Liver (tissue), 2 donors: ENCODE measurements around the gene BDH2.

Source experiments
- FOXA1 ChIP-seq: IDR thresholded peaks from 2 replicates; pipeline ENCODE4 v1.6.1; 2016; ENCODE audit warnings: antibody characterized with exemption
- TF ChIP-seq, protein P1 (sequence below): fragments of 150-350 bp; IDR thresholded peaks from 2 replicates; pipeline ENCODE4 v1.5.1; 2017; ENCODE audit warnings: improper control_type of control experiment, low read depth, low read length; ENCODE audit not compliant: missing input control
- TF ChIP-seq, protein P2 (sequence below): IDR thresholded peaks from 2 replicates; pipeline ENCODE4 v1.6.1; 2016; ENCODE audit warnings: antibody characterized with exemption, mild to moderate bottlenecking
- donor health status: healthy.

DNA sequence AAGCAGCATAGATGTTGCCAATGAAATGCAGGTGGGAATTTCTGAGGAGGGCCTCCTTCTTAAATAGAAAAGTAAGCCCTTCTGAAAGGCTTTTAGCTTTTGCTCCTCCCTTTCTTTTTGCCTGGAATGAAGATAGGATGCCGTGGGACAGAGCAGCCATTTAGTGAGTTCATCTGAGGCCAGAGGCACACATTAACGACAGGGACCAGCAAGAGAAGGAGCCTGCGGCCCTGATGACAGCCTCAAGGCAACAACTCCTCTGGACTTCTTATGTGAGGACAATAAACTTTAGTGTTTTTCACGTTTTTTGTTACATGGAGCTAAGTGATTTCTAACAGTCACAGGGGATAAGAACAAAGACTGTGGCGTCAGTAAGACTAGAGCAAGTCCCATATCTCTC lies 1.1 kb upstream of the BDH2 start:
- TF ChIP-seq, protein P1, sequence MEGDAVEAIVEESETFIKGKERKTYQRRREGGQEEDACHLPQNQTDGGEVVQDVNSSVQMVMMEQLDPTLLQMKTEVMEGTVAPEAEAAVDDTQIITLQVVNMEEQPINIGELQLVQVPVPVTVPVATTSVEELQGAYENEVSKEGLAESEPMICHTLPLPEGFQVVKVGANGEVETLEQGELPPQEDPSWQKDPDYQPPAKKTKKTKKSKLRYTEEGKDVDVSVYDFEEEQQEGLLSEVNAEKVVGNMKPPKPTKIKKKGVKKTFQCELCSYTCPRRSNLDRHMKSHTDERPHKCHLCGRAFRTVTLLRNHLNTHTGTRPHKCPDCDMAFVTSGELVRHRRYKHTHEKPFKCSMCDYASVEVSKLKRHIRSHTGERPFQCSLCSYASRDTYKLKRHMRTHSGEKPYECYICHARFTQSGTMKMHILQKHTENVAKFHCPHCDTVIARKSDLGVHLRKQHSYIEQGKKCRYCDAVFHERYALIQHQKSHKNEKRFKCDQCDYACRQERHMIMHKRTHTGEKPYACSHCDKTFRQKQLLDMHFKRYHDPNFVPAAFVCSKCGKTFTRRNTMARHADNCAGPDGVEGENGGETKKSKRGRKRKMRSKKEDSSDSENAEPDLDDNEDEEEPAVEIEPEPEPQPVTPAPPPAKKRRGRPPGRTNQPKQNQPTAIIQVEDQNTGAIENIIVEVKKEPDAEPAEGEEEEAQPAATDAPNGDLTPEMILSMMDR = no peak
- no peak for TF ChIP-seq FOXA1
- TF ChIP-seq, protein P2, sequence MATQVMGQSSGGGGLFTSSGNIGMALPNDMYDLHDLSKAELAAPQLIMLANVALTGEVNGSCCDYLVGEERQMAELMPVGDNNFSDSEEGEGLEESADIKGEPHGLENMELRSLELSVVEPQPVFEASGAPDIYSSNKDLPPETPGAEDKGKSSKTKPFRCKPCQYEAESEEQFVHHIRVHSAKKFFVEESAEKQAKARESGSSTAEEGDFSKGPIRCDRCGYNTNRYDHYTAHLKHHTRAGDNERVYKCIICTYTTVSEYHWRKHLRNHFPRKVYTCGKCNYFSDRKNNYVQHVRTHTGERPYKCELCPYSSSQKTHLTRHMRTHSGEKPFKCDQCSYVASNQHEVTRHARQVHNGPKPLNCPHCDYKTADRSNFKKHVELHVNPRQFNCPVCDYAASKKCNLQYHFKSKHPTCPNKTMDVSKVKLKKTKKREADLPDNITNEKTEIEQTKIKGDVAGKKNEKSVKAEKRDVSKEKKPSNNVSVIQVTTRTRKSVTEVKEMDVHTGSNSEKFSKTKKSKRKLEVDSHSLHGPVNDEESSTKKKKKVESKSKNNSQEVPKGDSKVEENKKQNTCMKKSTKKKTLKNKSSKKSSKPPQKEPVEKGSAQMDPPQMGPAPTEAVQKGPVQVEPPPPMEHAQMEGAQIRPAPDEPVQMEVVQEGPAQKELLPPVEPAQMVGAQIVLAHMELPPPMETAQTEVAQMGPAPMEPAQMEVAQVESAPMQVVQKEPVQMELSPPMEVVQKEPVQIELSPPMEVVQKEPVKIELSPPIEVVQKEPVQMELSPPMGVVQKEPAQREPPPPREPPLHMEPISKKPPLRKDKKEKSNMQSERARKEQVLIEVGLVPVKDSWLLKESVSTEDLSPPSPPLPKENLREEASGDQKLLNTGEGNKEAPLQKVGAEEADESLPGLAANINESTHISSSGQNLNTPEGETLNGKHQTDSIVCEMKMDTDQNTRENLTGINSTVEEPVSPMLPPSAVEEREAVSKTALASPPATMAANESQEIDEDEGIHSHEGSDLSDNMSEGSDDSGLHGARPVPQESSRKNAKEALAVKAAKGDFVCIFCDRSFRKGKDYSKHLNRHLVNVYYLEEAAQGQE = no peak
